ENCODE measurements around the gene CD63. TPM values are rescaled to one million over a fixed set of nuclear protein-coding genes. Genes with fewer than 3 reads are reported as not detected.

The CD63 gene
- total and polyA plus RNA-seq, 9 of the 15 experiments (the other 6 are each of a cell fraction or from before 2014, with no cell fraction given) = 313 to 735 (median 433) TPM

DNA sequence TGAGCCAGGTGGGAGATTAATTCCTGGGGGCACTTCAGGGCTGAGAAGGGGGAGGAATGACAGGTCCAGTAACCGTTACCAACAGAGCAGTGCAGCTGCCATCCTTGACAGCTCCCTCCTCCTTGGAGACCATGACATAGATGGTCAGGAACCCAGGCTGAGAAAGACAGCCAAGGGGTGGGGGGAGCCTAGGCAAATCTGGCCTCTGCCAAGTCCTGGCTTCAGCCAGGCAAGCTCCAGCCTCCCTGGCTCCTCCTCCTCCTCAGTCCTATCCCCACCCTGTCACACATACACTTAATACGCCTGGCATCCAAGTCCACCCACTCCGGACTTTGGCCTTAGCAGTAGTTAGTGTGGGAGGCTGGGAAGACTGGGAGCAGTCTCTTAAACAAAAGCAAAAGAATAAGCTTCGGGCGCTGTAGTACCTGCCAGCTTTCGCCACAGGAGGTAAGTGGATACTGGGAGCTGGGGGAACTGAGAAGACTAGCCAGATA is 8.7 kb downstream of the CD63 start, which contains the start of gene RDH5:
RDH5 (plus strand) TSS at position 323 of the 494 bp plus-strand sequence. CDS start 792 bp downstream, outside the sequence.
- no peak for ATAC-seq
- Histone ChIP-seq H2AFZ (ENCODE audit: low read depth, low read length) (no peak within 1 kb of the TSS), H3K4me3 (no peak within 1 kb of the TSS), H3K4me1 (replicated peaks in 1 of 2; ENCODE audit: control insufficient read depth in 2 of 2, insufficient read depth in 2 of 2, low read length in 2 of 2) (peaks cover 18 to 29% of the 10 kb centered on the region in 2 experiments; a peak in 4 of 5 replicates), H3K36me3 (ENCODE audit: control insufficient read depth, insufficient read depth, low read length) (peaks cover 20% of the 10 kb centered on the region; the same call in 2 of the 3 replicates), H3K9ac (ENCODE audit: insufficient read depth in 1 of 2, low read depth in 2 of 2, low read length in 2 of 2) (peak within 1 kb of the TSS in 1 of 2 experiments; percentile 53; a peak in 1 of 4 replicates), H3K27me3 (ENCODE audit: control insufficient read depth in 2 of 2, insufficient read depth in 2 of 2, low read length in 2 of 2) (no peaks in the 10 kb centered on the region), H4K20me1 (replicated peaks; ENCODE audit: control insufficient read depth, insufficient read depth, low read length) (peaks cover 8% of the 10 kb centered on the region; the same call in 1 of the 2 replicates), H3K79me2 (ENCODE audit: control insufficient read depth, insufficient read depth, low read length) (peaks cover 6% of the 10 kb centered on the region; the same call in 2 of the 3 replicates), H3K27ac (ENCODE audit: extremely low read depth, low read depth, low read length) (no peak within 1 kb of the TSS), H3K9me1 (ENCODE audit: control insufficient read depth, insufficient read depth, low read length) (no peaks in the 10 kb centered on the region), H3K9me3 (replicated peaks; ENCODE audit: control insufficient read depth, insufficient read depth, low read depth, low read length) (no peaks in the 10 kb centered on the region), H3K4me2 (ENCODE audit: insufficient read depth, low read length) (no peak within 1 kb of the TSS)
- TF ChIP-seq SRSF7 (optimal IDR thresholded peaks at IDR 0.05; ENCODE audit: low read depth, low read length) = no peak
- no peak for TF ChIP-seq ZNF24 (IDR thresholded peaks at IDR 0.05)
- TF ChIP-seq TFAM (CRISPR knock-in tag; conservative IDR thresholded peaks at IDR 0.05) = no peak
- no peak for TF ChIP-seq POLR2B (IDR thresholded peaks at IDR 0.05; ENCODE audit: low read depth, partially characterized antibody)
- no peak for TF ChIP-seq RAD51 (IDR thresholded peaks at IDR 0.05; ENCODE audit: borderline replicate concordance, low read depth)
- TF ChIP-seq SRSF1 (IDR thresholded peaks at IDR 0.05; ENCODE audit: low read depth, low read length) = no peak
- TF ChIP-seq NFIX (CRISPR knock-in tag; IDR thresholded peaks at IDR 0.05; ENCODE audit: low read depth) = no peak
- no peak for TF ChIP-seq CBFA2T3 (IDR thresholded peaks at IDR 0.05)
- TF ChIP-seq, protein P1, sequence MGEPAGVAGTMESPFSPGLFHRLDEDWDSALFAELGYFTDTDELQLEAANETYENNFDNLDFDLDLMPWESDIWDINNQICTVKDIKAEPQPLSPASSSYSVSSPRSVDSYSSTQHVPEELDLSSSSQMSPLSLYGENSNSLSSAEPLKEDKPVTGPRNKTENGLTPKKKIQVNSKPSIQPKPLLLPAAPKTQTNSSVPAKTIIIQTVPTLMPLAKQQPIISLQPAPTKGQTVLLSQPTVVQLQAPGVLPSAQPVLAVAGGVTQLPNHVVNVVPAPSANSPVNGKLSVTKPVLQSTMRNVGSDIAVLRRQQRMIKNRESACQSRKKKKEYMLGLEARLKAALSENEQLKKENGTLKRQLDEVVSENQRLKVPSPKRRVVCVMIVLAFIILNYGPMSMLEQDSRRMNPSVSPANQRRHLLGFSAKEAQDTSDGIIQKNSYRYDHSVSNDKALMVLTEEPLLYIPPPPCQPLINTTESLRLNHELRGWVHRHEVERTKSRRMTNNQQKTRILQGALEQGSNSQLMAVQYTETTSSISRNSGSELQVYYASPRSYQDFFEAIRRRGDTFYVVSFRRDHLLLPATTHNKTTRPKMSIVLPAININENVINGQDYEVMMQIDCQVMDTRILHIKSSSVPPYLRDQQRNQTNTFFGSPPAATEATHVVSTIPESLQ (CRISPR knock-in tag; IDR thresholded peaks at IDR 0.05) = no peak
- no peak for DNase-seq (ENCODE audit: extremely low read depth in 1 of 4, low spot score in 3 of 4)
- intact Hi-C loops (cut with micrococcal nuclease) = no loop called here
- no peak for FAIRE-seq
- in situ Hi-C loops (cut with MboI) = no loop called here
- ChIA-PET CTCF (ENCODE audit: low intra/inter-chr PET ratio) (interaction anchor here (1.2 kb wide), 1 partner anchor 531 kb away, joined by 4 read pairs; no protein-coding TSS in a partner anchor), POLR2A (interaction anchor here (0.6 to 1.7 kb wide), 3 partner anchors 9 to 293 kb away, joined by 4 to 8 read pairs (median 6); partner anchors contain the start of gene CD63)
- BruUV-seq (replicated peaks) = no TSS peak
- 87% methylated on average over 6 of the region's 6 CpGs for WGBS (ENCODE audit: insufficient coverage, low coverage, missing lambda C conversion rate)

Data from K562 (cell line).